D721Med (cell line): ENCODE measurements around the gene CENPP.

ENCODE experiments used
- DNase-seq: peaks from one replicate; pipeline ENCODE4 v3.0.0; 2011; ENCODE audit warnings: low spot score; ENCODE audit not compliant: insufficient read length
- FAIRE-seq: peaks from 2 replicates; lab custom pipeline; 2011; peaks lifted over from hg19 to GRCh38; lab: Jason Lieb, UNC
- TF ChIP-seq, protein P1 (sequence below): IDR thresholded peaks from 2 replicates; pipeline ENCODE4 v1.5.1; 2012; ENCODE audit warnings: mild to moderate bottlenecking, control low read depth; ENCODE audit not compliant: insufficient read depth; ENCODE audit errors: missing control alignments

The CENPP gene

GRCh38 chr9:92474587-92474986 is 148.8 kb downstream of the CENPP start:
- DNase-seq (no peak), FAIRE-seq (no peak)
- TF ChIP-seq, protein P1, sequence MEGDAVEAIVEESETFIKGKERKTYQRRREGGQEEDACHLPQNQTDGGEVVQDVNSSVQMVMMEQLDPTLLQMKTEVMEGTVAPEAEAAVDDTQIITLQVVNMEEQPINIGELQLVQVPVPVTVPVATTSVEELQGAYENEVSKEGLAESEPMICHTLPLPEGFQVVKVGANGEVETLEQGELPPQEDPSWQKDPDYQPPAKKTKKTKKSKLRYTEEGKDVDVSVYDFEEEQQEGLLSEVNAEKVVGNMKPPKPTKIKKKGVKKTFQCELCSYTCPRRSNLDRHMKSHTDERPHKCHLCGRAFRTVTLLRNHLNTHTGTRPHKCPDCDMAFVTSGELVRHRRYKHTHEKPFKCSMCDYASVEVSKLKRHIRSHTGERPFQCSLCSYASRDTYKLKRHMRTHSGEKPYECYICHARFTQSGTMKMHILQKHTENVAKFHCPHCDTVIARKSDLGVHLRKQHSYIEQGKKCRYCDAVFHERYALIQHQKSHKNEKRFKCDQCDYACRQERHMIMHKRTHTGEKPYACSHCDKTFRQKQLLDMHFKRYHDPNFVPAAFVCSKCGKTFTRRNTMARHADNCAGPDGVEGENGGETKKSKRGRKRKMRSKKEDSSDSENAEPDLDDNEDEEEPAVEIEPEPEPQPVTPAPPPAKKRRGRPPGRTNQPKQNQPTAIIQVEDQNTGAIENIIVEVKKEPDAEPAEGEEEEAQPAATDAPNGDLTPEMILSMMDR: no peak

GRCh38 chr9:92476962-92477361 is 151.2 kb downstream of the CENPP start:
- FAIRE-seq (no peak), DNase-seq (no peak)
- TF ChIP-seq, protein P1: no peak

GRCh38 chr9:92478783-92479182 is 153.0 kb downstream of the CENPP start:
- DNase-seq (no peak), FAIRE-seq (no peak)
- TF ChIP-seq, protein P1: no peak

GRCh38 chr9:92479346-92479745 is 153.6 kb downstream of the CENPP start:
- TF ChIP-seq, protein P1: no peak
- FAIRE-seq (no peak), DNase-seq (no peak)

- FAIRE-seq: no peak
- no peak for DNase-seq
- TF ChIP-seq, protein P1: no peak
Measured at GRCh38 chr9:92480291-92480771, 154.6 kb downstream of the CENPP start.

DNA sequence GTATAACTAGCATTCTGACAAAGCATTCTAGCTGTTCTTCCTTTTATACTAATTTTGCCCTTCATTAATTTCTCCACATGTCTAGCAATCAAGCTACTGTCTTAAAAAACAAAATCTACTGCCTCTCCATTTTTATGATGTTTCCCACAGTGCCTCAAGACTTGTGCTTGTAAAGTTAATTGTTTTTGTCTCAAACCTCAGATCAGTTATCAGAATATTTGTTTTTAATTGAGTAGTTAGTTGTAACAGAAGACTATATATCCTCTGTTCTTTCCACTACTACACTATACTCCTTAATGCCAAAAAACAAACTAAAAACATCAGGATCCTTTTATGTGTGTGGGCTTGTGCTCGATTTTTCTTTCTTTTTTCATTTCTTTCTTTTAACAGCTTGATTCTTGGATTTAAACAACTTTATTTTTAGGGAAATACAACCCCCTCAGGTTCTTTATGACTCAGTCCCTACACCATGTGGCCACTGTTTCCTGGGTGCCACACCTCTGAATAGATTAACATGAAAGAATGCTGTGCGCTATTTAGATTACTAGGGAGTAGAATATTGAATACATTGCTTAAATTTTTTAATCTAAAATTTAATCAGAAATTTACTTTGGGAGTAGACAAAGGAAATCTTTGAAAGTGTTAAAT is 155.4 kb downstream of the CENPP start:
- FAIRE-seq: no peak

DNA sequence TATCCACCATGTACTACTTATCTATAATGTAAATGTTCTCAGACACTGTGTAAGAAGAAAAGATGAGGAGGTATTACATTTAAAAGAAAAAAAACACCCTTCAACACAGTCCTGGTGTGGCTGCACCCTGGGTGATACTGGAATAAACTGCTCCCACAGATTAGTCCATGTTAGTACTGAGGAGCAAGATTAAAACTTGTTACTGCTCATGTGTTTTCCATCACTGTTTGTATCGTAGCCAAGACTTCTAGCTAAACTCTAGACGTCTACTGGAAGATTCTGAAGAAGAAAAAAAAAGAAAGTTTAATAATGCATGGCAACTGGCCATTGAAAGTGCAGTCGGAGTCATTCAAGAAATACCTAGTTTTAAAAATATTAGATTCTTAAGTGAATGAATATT is 156.6 kb downstream of the CENPP start, which contains the start of gene ASPN:
Gene ASPN, minus strand, starts transcription at position 178 of the 400 bp plus-strand sequence.
- no peak for FAIRE-seq
- DNase-seq: no peak
- TF ChIP-seq, protein P1: no peak

More for the DNA sequence above, 155.4 kb downstream of the CENPP start:
- TF ChIP-seq, protein P1: no peak
- DNase-seq: no peak
